Loucy (cell line): ENCODE measurements around the gene SLC27A2.

Experiments used
- EZH2phosphoT487 ChIP-seq: fragments of 200-600 bp; IDR thresholded peaks from 2 replicates; pipeline ENCODE4 v1.6.1; 2018; ENCODE audit warnings: antibody characterized with exemption, mild to moderate bottlenecking, moderate library complexity, borderline replicate concordance
- TF ChIP-seq, protein P1 (sequence below): fragments of 200-600 bp; sonication (generic); conservative IDR thresholded peaks from 2 replicates; pipeline ENCODE4 v1.5.1; 2014; ENCODE audit warnings: mild to moderate bottlenecking, antibody characterized with exemption, low read length

DNA sequence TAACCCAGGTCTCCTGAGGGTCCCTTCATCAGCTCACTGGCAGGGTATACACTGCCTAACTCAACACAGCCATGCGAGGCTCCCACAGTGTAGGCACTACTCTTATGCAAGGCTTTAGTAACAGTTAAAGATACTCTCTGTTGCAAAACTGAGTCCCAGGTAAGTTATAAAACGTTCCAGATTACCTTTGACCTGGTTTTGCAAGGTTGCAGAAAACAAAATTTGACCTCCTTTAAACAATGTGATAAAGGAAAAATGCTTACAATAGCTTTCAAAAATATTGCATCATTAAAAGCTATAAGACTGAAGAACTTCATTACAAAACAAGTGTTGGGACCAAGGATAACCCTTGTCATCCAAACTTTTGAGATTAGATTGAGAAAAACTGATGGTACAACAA is 5.5 kb downstream of the SLC27A2 start:
- TF ChIP-seq, protein P1, sequence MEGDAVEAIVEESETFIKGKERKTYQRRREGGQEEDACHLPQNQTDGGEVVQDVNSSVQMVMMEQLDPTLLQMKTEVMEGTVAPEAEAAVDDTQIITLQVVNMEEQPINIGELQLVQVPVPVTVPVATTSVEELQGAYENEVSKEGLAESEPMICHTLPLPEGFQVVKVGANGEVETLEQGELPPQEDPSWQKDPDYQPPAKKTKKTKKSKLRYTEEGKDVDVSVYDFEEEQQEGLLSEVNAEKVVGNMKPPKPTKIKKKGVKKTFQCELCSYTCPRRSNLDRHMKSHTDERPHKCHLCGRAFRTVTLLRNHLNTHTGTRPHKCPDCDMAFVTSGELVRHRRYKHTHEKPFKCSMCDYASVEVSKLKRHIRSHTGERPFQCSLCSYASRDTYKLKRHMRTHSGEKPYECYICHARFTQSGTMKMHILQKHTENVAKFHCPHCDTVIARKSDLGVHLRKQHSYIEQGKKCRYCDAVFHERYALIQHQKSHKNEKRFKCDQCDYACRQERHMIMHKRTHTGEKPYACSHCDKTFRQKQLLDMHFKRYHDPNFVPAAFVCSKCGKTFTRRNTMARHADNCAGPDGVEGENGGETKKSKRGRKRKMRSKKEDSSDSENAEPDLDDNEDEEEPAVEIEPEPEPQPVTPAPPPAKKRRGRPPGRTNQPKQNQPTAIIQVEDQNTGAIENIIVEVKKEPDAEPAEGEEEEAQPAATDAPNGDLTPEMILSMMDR: no peak
- no peak for TF ChIP-seq EZH2phosphoT487
